Measurements from ENCODE around the gene IFIT5.
"Not testable (repeated sequence)": the region's sequence is repeated elsewhere in the genome, so short reads cannot be mapped to it uniquely, and the experiment has no call there.

Gene IFIT5

DNA sequence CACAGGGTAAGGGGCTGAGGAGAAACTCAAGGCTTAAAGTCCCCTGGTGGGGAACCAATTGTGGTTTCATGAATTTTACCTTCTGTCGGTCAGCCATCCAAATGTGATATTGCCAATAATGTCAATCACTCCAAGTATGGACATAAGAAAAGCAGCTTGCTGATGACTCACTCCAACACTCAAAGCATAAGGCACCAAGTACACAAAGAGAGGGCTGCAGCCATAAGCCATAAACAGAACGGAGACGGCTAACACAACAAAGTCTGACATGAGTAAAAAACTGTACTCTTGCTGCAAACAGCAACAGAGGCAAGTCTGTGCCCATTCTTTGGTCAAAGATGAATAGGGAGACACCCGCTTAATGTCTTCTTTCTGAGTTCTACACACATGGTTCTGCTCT lies 24.2 kb downstream of the IFIT5 start:
- no peak for DNase-seq

DNA sequence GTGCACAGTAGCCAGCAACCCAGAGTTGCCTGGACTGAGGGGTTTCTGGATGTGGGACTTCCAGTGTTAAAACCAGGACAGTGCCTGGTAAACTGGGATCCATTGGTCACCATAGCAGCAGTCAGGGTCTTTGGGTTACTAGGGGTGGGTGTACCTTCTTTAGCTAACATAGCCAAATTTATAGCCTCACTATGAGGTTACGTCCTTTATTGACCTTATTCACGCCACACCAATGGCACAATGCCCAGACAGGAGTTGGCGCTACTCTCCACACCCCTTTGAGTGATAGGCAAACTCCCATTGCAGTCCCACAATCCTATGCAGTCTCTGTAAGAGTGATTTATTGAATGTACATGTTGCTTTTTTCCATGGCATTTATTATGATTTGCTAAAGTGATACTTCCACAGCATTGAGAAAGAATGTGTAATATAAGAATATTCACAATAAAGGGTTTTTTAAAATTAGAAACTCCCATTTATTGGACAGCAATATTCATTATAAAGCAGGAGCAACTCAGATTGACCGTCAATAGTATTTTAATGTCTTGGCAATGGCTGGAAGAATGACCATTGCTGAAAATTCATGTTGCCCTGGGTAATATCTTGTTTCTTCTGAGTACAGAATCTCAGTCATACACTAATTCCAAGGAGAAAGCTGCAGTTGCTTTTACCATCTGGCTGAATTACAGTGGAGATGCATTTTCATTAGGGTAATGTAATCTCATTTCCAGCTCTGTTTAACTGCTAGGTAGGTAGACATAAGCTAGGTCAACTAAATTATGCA lies 26.1 kb downstream of the IFIT5 start:
- DNase-seq = no peak

DNA sequence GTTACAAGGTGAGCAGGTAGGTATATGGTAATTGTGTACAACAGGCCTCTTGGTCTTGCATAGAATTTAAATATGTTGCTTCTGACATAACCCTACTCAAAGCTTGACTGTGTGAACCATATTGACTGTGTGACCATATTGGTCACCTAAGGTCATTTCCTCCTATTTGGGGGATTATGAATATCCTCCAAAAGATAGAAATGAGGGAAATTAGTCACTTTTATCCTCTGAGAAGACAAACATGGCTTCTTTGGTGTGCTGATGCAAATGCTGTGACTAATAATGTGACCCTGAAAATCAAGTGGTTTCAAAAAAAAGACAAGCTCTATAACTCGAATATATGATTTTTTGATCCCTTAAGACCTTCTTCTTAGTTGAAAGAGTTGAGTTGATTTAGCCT lies 27.9 kb downstream of the IFIT5 start:
- no peak for DNase-seq

DNA sequence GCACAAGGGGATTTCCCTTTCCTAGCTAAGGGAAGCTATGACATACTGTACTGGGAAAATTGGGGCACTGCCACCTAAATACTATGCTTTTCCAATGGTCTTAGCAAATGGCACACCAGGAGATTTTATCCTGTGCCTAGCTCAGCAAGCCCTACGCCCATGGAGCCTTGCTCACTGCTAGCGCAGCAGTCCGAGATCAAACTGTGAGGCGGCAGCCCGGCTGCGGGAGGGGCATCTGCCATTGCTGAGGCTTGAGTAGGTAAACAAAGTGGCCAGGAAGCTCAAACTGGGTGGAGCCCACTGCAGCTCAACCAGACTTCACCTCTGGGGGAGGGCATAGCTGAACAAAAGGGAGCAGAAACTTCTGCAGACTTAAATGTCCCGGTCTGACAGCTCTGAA lies 30.5 kb downstream of the IFIT5 start:
- DNase-seq = not testable (repeated sequence)

DNA sequence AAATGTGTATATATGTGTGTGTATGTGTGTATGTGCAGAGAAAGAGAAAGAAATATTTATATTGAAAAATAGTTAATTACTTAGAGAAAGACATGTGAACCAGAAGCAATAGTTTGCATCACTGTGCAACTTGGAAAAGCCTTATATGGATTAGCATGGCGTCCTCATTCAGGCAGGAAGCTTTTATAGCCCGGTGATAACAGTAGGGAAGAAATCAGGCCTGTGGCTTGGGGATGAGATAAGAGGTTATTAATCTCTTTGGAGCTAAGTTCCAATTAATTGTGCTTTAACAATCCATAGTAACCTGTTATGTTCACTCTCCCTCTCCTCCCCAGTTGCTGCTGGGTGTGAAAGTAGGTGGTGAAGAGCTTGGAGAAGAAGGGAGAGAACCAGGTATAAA lies 36.5 kb downstream of the IFIT5 start:
- DNase-seq = no peak

DNA sequence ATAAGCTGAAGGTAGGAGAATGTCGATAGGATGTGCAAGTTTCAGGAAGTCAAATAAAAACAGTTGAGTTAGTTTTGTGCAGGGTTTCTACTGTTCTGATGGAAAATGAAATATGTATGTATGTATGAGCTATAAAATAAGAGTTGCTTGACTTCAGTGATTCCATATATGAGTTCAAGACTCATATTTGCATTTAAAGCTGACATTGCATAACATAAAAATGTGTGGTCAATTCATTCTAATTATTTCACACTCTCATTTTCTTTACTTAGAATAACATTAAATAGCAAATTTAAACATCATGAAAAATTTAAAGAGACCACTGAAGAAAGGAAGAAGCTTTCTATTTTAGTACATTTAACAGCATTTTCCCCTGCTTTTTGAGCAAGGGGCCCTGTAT lies 37.8 kb downstream of the IFIT5 start:
- DNase-seq = no peak

DNA sequence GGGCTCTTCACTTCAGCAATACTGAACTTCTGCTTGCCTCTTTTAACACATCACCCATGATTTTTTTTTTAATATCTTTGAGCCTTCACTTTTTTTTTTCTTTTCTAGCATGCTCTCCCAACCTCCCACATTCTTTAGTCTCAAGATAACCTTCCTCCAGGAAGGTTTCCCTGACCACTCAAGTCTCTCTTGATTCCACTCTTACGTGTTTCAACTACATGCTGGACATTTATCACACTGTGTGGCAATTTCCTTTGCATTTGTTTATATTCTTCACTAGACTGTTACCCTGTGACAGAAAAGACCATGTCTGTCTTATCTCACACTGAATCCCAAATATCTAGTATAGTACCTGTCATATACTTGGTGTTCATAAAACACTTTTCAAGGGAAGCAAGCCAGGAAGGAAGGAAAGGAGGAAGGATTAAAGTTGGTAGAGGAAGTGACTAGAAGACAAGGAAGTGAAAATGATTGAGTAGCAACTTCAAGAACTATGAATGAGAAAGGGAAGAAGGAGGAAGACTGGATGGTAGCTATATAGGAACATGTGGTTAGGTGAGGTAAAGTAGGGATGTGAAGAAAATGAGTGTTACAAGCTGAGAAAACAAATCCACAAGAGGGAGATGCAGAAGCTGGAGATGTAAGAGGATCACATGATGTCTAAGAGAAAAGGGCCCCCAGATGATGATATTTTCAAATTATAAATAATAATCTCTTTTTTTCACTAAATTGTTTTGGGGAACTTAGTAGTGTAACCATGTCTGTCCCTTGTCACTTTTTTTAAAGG lies 40.4 kb downstream of the IFIT5 start:
- no peak for DNase-seq

DNA sequence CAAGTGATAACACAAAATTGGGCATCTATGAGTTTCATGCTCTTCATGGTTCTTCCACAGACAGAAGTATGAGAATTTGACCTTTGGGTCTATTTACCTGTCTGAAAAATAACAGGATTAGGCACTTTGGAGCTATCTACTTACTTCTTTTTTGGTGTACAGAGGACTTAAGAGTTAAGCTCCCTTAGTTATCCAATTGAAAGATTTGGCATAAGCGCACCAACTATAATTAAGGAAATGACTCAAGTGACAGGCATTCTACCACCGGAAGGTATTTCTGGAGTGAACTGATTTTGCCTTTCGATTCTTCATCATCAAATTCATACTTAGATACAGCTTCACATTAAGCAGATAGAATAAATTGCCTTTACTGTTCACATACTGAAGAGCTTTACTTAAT lies 43.9 kb downstream of the IFIT5 start:
- no peak for DNase-seq

- DNase-seq = no peak
Observed at GRCh38 chr10:89458784-89459183, 44.4 kb downstream of the IFIT5 start.

- no peak for DNase-seq
Observed at GRCh38 chr10:89463846-89464537, 49.6 kb downstream of the IFIT5 start.

DNA sequence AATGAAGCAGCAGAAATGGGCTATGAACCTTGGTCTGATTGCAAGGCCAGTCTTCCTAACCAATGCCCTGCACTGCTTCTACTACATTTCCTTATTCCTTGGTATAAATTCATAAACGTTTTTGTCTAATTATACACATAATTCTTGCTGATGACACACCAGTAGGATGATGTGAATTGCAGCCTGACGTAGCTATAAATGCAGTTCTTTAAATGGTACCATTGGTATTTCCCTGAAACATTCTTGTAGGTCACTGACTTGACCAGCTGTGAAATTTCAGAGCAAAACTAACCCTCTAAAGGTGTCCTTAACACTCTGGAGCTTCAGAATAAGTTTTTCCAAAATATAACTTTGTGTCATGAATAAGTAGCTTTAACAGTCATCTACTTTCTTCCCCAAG lies 50.8 kb downstream of the IFIT5 start:
- no peak for DNase-seq

GRCh38 chr10:89466599-89467035 lies 52.2 kb downstream of the IFIT5 start:
- no peak for DNase-seq

GRCh38 chr10:89468191-89468965 lies 54.0 kb downstream of the IFIT5 start:
- DNase-seq = no peak

DNA sequence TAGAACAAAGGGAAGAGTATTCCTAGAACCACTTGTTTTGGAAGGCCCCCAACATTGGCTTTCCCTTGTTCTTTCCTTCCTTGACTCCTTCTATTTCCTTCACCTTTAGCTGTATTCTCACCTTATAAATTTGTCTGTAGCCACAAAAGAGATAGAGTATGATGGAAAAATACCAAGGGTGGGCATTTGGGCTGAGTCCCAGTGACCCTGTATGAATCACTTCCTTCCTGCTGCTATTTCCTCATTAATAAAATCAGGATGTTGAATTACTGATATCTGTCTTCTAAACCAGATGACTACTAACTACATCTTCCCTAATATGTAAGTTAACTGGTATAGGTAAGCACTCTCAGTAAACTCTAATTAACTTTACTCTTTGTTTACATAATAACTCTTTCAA lies 55.1 kb downstream of the IFIT5 start:
- no peak for DNase-seq
